HepG2 (cell line): ENCODE data around the gene UBL4B. TPM values are rescaled to one million over a fixed set of nuclear protein-coding genes. Genes with fewer than 3 reads are reported as not detected.

Experiments used
- ATAC-seq: fragments of 200-7000 bp; cut with Tn5 transposase; 3 replicates; pipeline ENCODE4 v1.9.1; 2020; ENCODE audit warnings: mild to moderate bottlenecking, moderate library complexity
- BruUV-seq: library from RNA; stranded (reverse); fragments of 400-500 nt; replicated peaks from 2 replicates; lab custom pipeline; 2021; lab: Mats Ljungman, UMichigan
- CTCF ChIA-PET: fragments of 300-600 bp; formaldehyde crosslinking; extraction: SDS; loops from one replicate; lab custom pipeline; 2021; ENCODE audit warnings: low total read pairs, inconsistent platforms, low intra/inter-chr PET ratio; lab: Yijun Ruan, JAX
- POLR2A ChIA-PET: fragments of 350-600 bp; sonication (Branson Sonifier 250); formaldehyde crosslinking; loops from one replicate; lab custom pipeline; 2020; ENCODE audit warnings: antibody characterized with exemption, inconsistent platforms; lab: Yijun Ruan, JAX
- DNase-seq: peaks from one replicate; pipeline ENCODE4 v3.0.0-alpha.2; 2015; ENCODE audit warnings: low spot score
- FAIRE-seq: peaks from 3 replicates; lab custom pipeline; 2011; peaks lifted over from hg19 to GRCh38; lab: Jason Lieb, UNC
- H2AFZ ChIP-seq: one replicate; pipeline ENCODE4 v1.6.1; 2011; ENCODE audit warnings: low read length, inconsistent platforms
- H3K27ac ChIP-seq: fragments of 300-600 bp; 3 replicates; pipeline ENCODE4 v1.8.0; 2011; ENCODE audit warnings: mixed run types, mild to moderate bottlenecking, mixed read lengths, low read length, inconsistent platforms; ENCODE audit not compliant: insufficient read depth; ENCODE audit errors: extremely low read length
- H3K27me3 ChIP-seq, 2 experiments: fragments of 200-600 bp in 1 of 2; 2 replicates in 1 of 2; 3 replicates in 1 of 2; pipeline versions ENCODE4 v1.6.0 to v1.8.0; 2011; ENCODE audit warnings: low read length in 2 of 2, mild to moderate bottlenecking in 2 of 2, moderate library complexity in 2 of 2, inconsistent platforms in 1 of 2; ENCODE audit not compliant: insufficient read depth in 2 of 2, control insufficient read depth in 1 of 2
- H3K36me3 ChIP-seq, 2 experiments: fragments of 200-600 bp in 1 of 2; replicated peaks in 1 of 2; 2 replicates in 1 of 2; 3 replicates in 1 of 2; pipeline versions ENCODE4 v1.5.1 to v1.8.0; 2011; ENCODE audit warnings: low read length in 2 of 2, inconsistent platforms in 1 of 2; ENCODE audit not compliant: insufficient read depth in 2 of 2, control insufficient read depth in 1 of 2
- H3K4me1 ChIP-seq: 2 replicates; pipeline ENCODE4 v1.5.1; 2012; ENCODE audit warnings: low read length, inconsistent platforms; ENCODE audit not compliant: insufficient read depth
- H3K4me2 ChIP-seq: 2 replicates; pipeline ENCODE4 v1.6.0; 2011; ENCODE audit warnings: low read depth, low read length, inconsistent platforms
- H3K4me3 ChIP-seq, 3 experiments: fragments of 200-600 bp in 1 of 3; sonication (generic), shearing (Covaris generic) in 1 of 3; replicated peaks in 1 of 3; 2 replicates each; pipeline ENCODE4 v1.5.1; 2011 to 2016; ENCODE audit warnings: low read length in 3 of 3, inconsistent platforms in 2 of 3, low read depth in 2 of 3, mild to moderate bottlenecking in 2 of 3, control low read depth in 1 of 3, mixed read lengths in 1 of 3; ENCODE audit not compliant: insufficient read depth in 1 of 3
- H3K79me2 ChIP-seq: one replicate; pipeline ENCODE4 v1.6.1; 2011; ENCODE audit warnings: low read length, inconsistent platforms; ENCODE audit not compliant: insufficient read depth
- H3K9ac ChIP-seq: 2 replicates; pipeline ENCODE4 v1.6.0; 2011; ENCODE audit warnings: mild to moderate bottlenecking, low read depth, low read length, inconsistent platforms; ENCODE audit not compliant: insufficient read depth
- H3K9me3 ChIP-seq: 2 replicates; pipeline ENCODE4 v1.5.1; 2012; ENCODE audit warnings: mild to moderate bottlenecking, low read length
- H4K20me1 ChIP-seq: 2 replicates; pipeline ENCODE4 v1.6.0; 2011; ENCODE audit warnings: inconsistent platforms, mild to moderate bottlenecking, low read length, moderate library complexity; ENCODE audit not compliant: insufficient read depth
- JDP2 ChIP-seq: sonication (generic); formaldehyde crosslinking; IDR thresholded peaks from 2 replicates; pipeline ENCODE4 v1.8.1; 2022; ENCODE audit warnings: missing genetic modification reagents, borderline replicate concordance
- MAFG ChIP-seq: sonication (generic); formaldehyde crosslinking; IDR thresholded peaks from 2 replicates; pipeline ENCODE4 v1.5.1; 2020; ENCODE audit warnings: mild to moderate bottlenecking, missing genetic modification reagents
- PHB2 ChIP-seq: fragments of 450-650 bp; IDR thresholded peaks from 2 replicates; pipeline ENCODE4 v1.6.1; 2018; ENCODE audit not compliant: partially characterized antibody
- ZNF30 ChIP-seq: sonication (generic); formaldehyde crosslinking; IDR thresholded peaks from 2 replicates; pipeline ENCODE4 v1.5.0; 2020; ENCODE audit warnings: mild to moderate bottlenecking, missing genetic modification reagents
- ZNF33A ChIP-seq: sonication (generic); formaldehyde crosslinking; IDR thresholded peaks from 2 replicates; pipeline ENCODE4 v1.5.1; 2020; ENCODE audit warnings: missing genetic modification reagents, mild to moderate bottlenecking, moderate library complexity, borderline replicate concordance
- ZNF773 ChIP-seq: sonication (generic); formaldehyde crosslinking; IDR thresholded peaks from 2 replicates; pipeline ENCODE4 v1.4.0; 2020; ENCODE audit warnings: missing genetic modification reagents, borderline replicate concordance
- WGBS: methylation state at CpG from one replicate; pipeline ENCODE4 v1.1.6; 2017; ENCODE audit warnings: low lambda C conversion rate; 5-methylcytosine and 5-hydroxymethylcytosine counted together
- in situ Hi-C: cut with HindIII; loops from 2 replicates; pipeline ENCODE4 v1.10.0; 2017; ENCODE audit warnings: low pct_unique_long_range_greater_than_20kb; ENCODE audit not compliant: extremely low pct_ligation_motif_present
- intact Hi-C: fragments of 100-400 bp; cut with micrococcal nuclease; formaldehyde crosslinking; loops from one replicate; pipeline ENCODE4 v1.10.0; 2022; ENCODE audit not compliant: unreplicated experiment
- polyA plus RNA-seq, 8 experiments: library from polyadenylated mRNA; depleted of rRNA in 3 of 8; stranded (reverse) in 7 of 8; unstranded in 1 of 8; fragments of >200 nt; fragmentation: Illumina TruSeq in 4 of 8; extraction: Trizol in 4 of 8; gene quantifications; 2 replicates each; pipeline versions ENCODE4 v1.2.1 to v1.2.3, GENCODE V29; 2011 to 2016; ENCODE audit warnings: low read depth in 4 of 8, missing spikeins in 1 of 8, mixed read lengths in 1 of 8; ENCODE audit not compliant: insufficient read depth in 1 of 8
- total RNA-seq, 5 experiments: library from RNA; depleted of rRNA; stranded (reverse); fragments of >200 nt; fragmentation: Illumina TruSeq; extraction: Trizol; gene quantifications; 2 replicates each; pipeline ENCODE4 v1.2.3, GENCODE V29; 2016; ENCODE audit warnings: low read depth in 1 of 5
- TF ChIP-seq, protein P1 (sequence below): IDR thresholded peaks from 2 replicates; pipeline ENCODE4 v1.6.1; 2016; ENCODE audit warnings: missing compliant biosample characterization, missing genetic modification reagents, borderline replicate concordance
- TF ChIP-seq, protein P2 (sequence below): sonication (generic); formaldehyde crosslinking; IDR thresholded peaks from 2 replicates; pipeline ENCODE4 v1.4.0; 2020; ENCODE audit warnings: missing genetic modification reagents

UBL4B gene
- total and polyA plus RNA-seq, 2 of the 13 experiments (the other 11 are each of a cell fraction or from before 2014, with no cell fraction given): not detected

DNA sequence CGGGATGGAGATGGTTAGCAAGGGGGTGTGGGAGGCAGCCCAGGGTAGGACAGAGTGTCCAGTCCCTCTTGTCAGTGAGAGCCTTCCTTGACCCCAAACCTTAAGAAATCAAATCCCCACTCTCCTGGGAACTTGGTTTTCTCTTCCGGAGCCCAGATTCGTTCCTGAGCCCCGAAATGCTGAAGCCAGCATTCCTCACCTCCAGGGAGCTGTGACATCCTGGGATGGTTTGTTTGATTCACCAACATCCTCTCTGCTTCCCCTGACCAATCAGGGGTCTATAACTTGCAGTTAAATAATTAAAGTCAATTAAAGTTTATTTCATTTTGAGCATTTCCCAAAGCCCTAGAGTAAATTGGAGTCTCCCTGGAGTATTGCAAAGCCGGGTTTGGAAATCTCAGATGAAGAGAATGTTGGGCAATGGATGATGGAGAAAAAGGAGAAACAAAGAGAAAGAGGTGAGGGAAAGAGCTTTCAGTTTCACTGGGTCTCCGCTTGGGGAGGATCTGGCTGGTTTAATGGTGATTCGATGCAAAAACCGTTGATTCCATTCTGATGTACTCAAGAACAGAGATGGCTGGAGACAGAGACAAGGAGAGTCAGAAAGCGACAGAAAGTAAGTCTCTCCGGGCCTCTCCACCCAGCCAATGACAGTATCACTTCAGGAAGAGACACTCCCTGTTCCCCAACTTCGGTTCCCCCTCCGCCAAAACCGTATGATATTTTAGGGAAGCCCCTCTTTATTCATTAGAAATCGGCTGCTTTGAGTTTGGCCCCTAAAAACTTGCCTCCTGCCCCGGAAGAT is 29.0 kb upstream of the UBL4B start:
- ATAC-seq: no peak
- Histone ChIP-seq H3K79me2 (no peaks in the 10 kb centered on the region), H2AFZ (no peak overlapping the region), H3K4me3 (no peak overlapping the region)
- no peak for TF ChIP-seq ZNF30 (CRISPR knock-in tag)
- no peak for TF ChIP-seq ZNF33A (CRISPR knock-in tag)
- TF ChIP-seq, protein P1, sequence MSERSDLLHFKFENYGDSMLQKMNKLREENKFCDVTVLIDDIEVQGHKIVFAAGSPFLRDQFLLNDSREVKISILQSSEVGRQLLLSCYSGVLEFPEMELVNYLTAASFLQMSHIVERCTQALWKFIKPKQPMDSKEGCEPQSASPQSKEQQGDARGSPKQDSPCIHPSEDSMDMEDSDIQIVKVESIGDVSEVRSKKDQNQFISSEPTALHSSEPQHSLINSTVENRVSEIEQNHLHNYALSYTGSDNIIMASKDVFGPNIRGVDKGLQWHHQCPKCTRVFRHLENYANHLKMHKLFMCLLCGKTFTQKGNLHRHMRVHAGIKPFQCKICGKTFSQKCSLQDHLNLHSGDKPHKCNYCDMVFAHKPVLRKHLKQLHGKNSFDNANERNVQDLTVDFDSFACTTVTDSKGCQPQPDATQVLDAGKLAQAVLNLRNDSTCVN: no peak
- TF ChIP-seq JDP2 (CRISPR knock-in tag): no peak
- TF ChIP-seq MAFG: no peak
- no peak for TF ChIP-seq PHB2
- TF ChIP-seq, all 625 proteins: peak for 0
- no peak for DNase-seq
- Histone ChIP-seq H3K4me2 (no peak overlapping the region), H3K36me3 (no peaks in the 10 kb centered on the region), H4K20me1 (no peaks in the 10 kb centered on the region), H3K9me3 (no peaks in the 10 kb centered on the region), H3K27ac (no peak overlapping the region), H3K9ac (no peak overlapping the region), H3K4me1 (peaks cover 7% of the 10 kb centered on the region; the same call in 1 of the 2 replicates), H3K27me3 (peaks cover 3 to 55% of the 10 kb centered on the region in 2 experiments; a peak in 3 of 5 replicates)
- in situ Hi-C loops: no loop called here
- ChIA-PET POLR2A (no interaction called here), CTCF (no interaction called here)
- intact Hi-C loops: no loop called here
- no TSS peak for BruUV-seq
- WGBS: 65% methylated on average over 14 of the region's 15 CpGs
- FAIRE-seq: no peak

DNA sequence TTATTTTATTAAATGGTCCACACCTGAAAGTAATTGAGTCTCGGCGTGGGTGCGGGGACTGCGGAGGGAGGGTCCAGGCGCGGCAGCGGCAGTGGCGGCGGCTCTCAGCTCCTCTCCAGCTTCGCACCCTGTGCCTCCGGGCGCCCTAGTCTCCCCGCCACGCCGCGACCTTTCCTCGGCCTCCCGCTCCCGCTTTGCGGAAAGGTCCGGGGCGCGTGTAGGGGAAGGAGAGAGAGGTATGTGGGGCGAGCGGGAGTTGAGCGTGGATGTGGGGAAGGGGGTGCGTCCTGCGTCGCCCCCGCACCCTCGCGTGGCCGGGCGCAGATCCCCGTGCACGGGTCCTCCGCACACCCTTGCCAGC is 28.4 kb upstream of the UBL4B start:
- Histone ChIP-seq H4K20me1 (no peaks in the 10 kb centered on the region), H3K4me3 (no peak overlapping the region), H3K79me2 (no peaks in the 10 kb centered on the region), H3K4me1 (peaks cover 7% of the 10 kb centered on the region; the same call in 1 of the 2 replicates), H3K9ac (no peak overlapping the region), H3K9me3 (no peaks in the 10 kb centered on the region), H3K27me3 (peaks cover 3 to 55% of the 10 kb centered on the region in 2 experiments; a peak in 3 of 5 replicates), H2AFZ (no peak overlapping the region), H3K4me2 (no peak overlapping the region), H3K27ac (no peak overlapping the region), H3K36me3 (no peaks in the 10 kb centered on the region)
- in situ Hi-C loops (no loop called here), intact Hi-C loops (no loop called here)
- TF ChIP-seq ZNF773 (CRISPR knock-in tag): no peak
- TF ChIP-seq, protein P2, sequence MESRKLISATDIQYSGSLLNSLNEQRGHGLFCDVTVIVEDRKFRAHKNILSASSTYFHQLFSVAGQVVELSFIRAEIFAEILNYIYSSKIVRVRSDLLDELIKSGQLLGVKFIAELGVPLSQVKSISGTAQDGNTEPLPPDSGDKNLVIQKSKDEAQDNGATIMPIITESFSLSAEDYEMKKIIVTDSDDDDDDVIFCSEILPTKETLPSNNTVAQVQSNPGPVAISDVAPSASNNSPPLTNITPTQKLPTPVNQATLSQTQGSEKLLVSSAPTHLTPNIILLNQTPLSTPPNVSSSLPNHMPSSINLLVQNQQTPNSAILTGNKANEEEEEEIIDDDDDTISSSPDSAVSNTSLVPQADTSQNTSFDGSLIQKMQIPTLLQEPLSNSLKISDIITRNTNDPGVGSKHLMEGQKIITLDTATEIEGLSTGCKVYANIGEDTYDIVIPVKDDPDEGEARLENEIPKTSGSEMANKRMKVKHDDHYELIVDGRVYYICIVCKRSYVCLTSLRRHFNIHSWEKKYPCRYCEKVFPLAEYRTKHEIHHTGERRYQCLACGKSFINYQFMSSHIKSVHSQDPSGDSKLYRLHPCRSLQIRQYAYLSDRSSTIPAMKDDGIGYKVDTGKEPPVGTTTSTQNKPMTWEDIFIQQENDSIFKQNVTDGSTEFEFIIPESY (CRISPR knock-in tag): peak; percentile 15; the same call in 1 of the 2 replicates
- DNase-seq (no peak), FAIRE-seq (no peak), ATAC-seq (no peak)
- 76% methylated on average over 37 of the region's 37 CpGs for WGBS
- ChIA-PET POLR2A (no interaction called here), CTCF (no interaction called here)
- BruUV-seq: no TSS peak
